ENCODE data around the gene HBZ. TPM values are rescaled to one million over a fixed set of nuclear protein-coding genes. Genes with fewer than 3 reads are reported as not detected.

HBZ gene
- total RNA-seq, result not detected in 2 replicates

DNA sequence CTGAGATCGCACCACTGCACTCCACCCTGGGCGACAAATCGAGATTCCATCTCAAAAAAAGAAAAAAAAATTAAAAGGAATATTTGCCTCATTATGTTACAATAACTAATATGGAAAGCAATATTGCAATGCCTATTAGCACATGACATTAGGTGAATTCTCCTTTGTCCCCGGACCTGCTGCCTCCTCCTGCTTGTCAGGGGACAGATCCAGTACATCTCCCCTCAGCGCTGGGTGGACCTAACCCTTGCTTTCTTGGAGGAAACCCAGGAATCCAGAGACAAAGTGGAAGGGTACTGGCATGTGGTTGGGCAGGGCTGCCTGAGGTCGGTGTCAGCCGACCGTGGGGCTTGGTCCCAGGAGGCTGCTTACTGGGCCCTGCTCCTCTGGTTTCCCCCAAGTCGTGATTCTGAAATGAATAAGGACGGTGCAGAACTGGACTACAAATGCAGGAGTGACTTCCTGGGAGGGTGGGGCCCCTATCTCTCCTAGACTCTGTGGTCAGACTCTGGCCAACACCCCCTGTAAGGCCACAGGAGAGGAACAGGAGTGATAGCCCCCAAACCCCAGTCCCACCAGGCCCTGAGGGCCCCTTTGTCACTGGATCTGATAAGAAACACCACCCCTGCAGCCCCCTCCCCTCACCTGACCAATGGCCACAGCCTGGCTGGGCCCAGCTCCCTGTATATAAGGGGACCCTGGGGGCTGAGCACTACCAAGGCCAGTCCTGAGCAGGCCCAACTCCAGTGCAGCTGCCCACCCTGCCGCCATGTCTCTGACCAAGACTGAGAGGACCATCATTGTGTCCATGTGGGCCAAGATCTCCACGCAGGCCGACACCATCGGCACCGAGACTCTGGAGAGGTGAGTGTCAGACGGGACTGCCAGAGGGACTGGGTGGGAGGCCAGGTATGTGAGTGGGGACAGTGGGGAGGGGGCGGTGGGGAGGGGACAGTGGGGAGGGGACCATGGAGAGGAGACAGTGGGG lies at the start of gene HBZ:
Gene HBZ (plus strand): TSS at position 504 of the 988 bp plus-strand sequence. CDS start 266 bp downstream, at position 770.

DNA sequence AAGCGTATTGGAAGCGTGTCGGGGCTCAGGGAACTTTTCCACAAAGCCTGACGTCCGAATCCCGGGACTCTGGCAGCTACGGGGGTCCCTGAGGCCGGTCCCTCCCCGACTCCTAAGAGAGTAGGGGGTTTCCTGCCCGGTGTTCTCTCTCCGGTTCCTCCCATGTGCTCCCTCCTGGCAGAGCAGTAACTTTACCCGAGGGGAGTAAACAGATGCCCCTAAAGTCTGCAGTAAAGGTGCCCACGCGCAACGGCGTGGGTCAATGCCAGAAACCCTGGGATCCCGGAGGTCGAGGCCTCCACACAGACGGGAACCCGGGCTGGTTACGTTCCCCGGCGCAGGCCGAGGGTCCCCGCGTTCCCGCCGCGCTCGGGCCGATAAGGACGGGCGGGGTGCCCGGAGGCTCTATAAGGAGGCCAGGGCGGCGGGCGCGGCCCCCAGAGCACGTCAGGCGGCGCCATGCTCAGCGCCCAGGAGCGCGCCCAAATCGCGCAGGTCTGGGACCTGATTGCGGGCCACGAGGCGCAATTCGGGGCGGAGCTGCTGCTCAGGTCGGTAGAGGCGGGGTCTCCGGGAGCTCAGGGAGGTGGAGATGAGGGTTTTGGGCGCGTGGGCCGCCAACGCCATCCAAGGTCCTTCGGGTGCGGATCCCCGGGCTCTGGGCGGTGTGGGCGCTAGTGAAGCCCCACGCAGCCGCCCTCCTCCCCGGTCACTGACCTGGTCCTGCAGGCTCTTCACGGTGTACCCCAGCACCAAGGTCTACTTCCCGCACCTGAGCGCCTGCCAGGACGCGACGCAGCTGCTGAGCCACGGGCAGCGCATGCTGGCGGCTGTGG lies 13.3 kb downstream of the HBZ start, which contains the start of gene HBM:
Gene HBM (plus strand): TSS at position 440 of the 836 bp plus-strand sequence. CDS start 20 bp downstream, at position 460.

DNA sequence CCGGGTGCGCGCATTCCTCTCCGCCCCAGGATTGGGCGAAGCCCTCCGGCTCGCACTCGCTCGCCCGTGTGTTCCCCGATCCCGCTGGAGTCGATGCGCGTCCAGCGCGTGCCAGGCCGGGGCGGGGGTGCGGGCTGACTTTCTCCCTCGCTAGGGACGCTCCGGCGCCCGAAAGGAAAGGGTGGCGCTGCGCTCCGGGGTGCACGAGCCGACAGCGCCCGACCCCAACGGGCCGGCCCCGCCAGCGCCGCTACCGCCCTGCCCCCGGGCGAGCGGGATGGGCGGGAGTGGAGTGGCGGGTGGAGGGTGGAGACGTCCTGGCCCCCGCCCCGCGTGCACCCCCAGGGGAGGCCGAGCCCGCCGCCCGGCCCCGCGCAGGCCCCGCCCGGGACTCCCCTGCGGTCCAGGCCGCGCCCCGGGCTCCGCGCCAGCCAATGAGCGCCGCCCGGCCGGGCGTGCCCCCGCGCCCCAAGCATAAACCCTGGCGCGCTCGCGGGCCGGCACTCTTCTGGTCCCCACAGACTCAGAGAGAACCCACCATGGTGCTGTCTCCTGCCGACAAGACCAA lies 20.0 kb downstream of the HBZ start, which contains the start of gene HBA2:
Gene HBA2 (plus strand): TSS at position 503 of the 568 bp plus-strand sequence. CDS start 37 bp downstream, at position 540.

DNA sequence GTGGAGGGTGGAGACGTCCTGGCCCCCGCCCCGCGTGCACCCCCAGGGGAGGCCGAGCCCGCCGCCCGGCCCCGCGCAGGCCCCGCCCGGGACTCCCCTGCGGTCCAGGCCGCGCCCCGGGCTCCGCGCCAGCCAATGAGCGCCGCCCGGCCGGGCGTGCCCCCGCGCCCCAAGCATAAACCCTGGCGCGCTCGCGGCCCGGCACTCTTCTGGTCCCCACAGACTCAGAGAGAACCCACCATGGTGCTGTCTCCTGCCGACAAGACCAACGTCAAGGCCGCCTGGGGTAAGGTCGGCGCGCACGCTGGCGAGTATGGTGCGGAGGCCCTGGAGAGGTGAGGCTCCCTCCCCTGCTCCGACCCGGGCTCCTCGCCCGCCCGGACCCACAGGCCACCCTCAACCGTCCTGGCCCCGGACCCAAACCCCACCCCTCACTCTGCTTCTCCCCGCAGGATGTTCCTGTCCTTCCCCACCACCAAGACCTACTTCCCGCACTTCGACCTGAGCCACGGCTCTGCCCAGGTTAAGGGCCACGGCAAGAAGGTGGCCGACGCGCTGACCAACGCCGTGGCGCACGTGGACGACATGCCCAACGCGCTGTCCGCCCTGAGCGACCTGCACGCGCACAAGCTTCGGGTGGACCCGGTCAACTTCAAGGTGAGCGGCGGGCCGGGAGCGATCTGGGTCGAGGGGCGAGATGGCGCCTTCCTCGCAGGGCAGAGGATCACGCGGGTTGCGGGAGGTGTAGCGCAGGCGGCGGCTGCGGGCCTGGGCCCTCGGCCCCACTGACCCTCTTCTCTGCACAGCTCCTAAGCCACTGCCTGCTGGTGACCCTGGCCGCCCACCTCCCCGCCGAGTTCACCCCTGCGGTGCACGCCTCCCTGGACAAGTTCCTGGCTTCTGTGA lies 24.3 kb downstream of the HBZ start, which contains the start of gene HBA1:
Gene HBA1 (plus strand): TSS at position 204 of the 906 bp plus-strand sequence. CDS start 37 bp downstream, at position 241.

DNA sequence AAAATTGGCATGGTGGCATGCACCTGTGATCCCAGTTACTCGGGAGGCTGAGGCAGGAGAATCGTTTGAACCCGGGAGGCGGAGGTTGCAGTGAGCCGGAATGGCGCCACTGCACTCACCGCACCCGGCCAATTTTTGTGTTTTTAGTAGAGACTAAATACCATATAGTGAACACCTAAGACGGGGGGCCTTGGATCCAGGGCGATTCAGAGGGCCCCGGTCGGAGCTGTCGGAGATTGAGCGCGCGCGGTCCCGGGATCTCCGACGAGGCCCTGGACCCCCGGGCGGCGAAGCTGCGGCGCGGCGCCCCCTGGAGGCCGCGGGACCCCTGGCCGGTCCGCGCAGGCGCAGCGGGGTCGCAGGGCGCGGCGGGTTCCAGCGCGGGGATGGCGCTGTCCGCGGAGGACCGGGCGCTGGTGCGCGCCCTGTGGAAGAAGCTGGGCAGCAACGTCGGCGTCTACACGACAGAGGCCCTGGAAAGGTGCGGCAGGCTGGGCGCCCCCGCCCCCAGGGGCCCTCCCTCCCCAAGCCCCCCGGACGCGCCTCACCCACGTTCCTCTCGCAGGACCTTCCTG lies 27.7 kb downstream of the HBZ start, which contains the start of gene HBQ1:
Gene HBQ1 (plus strand): TSS at position 359 of the 575 bp plus-strand sequence. CDS start 28 bp downstream, at position 387.

Other genes starting within 250 kb of the HBZ start
- 3.4 and 10.8 TPM in 2 replicates for gene POLR3K, start 99.0 kb upstream of the HBZ start, total RNA-seq
- gene SNRNP25, start 98.8 kb upstream of the HBZ start, total RNA-seq, result 18.3 and 41.2 TPM in 2 replicates
- gene RHBDF1, start 80.0 kb upstream of the HBZ start, total RNA-seq, result 25.6 and 81.1 TPM in 2 replicates
- 198 and 363 TPM in 2 replicates for gene MPG, start 74.4 kb upstream of the HBZ start, total RNA-seq
- 28.0 and 51.8 TPM in 2 replicates for gene NPRL3, start 14.0 kb upstream of the HBZ start, total RNA-seq
- not detected in 2 replicates for gene HBM, start 13.3 kb downstream of the HBZ start, total RNA-seq
- not detected in 2 replicates for gene HBA2, start 20.2 kb downstream of the HBZ start, total RNA-seq
- gene HBA1, start 24.0 kb downstream of the HBZ start, total RNA-seq, result not detected in 2 replicates
- gene HBQ1, start 27.8 kb downstream of the HBZ start, total RNA-seq, result 4.9 TPM in 1 of 2 replicates, not detected in the other
- 24.8 and 34.2 TPM in 2 replicates for gene LUC7L, start 76.8 kb downstream of the HBZ start, total RNA-seq
- 77.1 and 163 TPM in 2 replicates for gene FAM234A, start 82.2 kb downstream of the HBZ start, total RNA-seq
- gene RGS11, start 123.3 kb downstream of the HBZ start, total RNA-seq, result 0.33 and 5.2 TPM in 2 replicates
- 0.33 and 0.89 TPM in 2 replicates for gene ARHGDIG, start 127.9 kb downstream of the HBZ start, total RNA-seq
- gene PDIA2, start 130.5 kb downstream of the HBZ start, total RNA-seq, result 0.25 TPM in 1 of 2 replicates, not detected in the other
- gene AXIN1, start 200.1 kb downstream of the HBZ start, total RNA-seq, result 23.5 and 27.3 TPM in 2 replicates
- 173 and 194 TPM in 2 replicates for gene MRPL28, start 217.9 kb downstream of the HBZ start, total RNA-seq
- 67.5 and 116 TPM in 2 replicates for gene PGAP6, start 229.3 kb downstream of the HBZ start, total RNA-seq
- 138 and 142 TPM in 2 replicates for gene NME4, start 244.6 kb downstream of the HBZ start, total RNA-seq
- 23.1 and 55.1 TPM in 2 replicates for gene DECR2, start 249.2 kb downstream of the HBZ start, total RNA-seq

Measured in mesangial cell (primary cell).